Embryonic facial prominence (tissue), 1 donor: ENCODE results near the gene MEX3D.

ENCODE experiments used
- DNase-seq: peaks from one replicate; pipeline ENCODE4 v3.0.0-alpha.2; 2016; ENCODE audit errors: extremely low spot score

The MEX3D gene

DNA sequence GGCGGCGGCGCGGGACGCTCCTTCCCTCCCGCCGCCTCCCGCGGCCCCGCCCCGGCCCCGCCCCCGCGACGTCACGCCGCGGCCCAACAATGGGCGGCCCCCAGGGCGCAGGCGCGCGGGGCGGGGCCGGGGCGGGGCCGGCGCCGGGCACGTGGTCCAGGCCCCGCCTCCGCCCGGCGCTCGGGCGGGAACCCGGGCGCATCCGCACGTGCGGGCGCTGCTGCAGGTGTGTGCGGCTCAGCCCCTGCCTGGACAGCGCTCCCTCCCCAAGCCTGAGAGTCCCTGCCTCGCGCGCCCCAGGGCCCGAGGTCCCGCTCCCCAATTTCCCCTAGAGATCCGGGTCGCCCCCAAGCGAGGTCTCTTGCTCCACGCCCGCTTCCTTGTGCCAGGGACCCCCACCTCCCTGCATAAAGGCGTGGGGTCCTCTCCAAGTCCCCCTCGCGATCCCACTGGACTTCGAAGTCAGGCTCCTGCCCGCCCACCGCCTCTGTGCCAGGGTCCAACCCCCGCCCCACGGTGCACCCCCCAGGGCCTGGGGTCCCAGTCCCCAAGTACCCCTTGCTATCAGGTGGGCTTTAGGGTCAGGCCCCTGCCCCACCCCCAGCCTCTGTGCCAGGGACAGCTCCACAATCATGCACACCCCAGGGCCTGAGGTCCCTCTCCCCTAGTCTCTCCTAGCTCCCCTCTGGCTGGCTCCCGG, at the start of gene MEX3D:
MEX3D (minus strand) TSS at position 6 of the 700 bp plus-strand sequence. CDS start 267 bp downstream, outside the sequence.
- DNase-seq = peak; percentile 40

DNA sequence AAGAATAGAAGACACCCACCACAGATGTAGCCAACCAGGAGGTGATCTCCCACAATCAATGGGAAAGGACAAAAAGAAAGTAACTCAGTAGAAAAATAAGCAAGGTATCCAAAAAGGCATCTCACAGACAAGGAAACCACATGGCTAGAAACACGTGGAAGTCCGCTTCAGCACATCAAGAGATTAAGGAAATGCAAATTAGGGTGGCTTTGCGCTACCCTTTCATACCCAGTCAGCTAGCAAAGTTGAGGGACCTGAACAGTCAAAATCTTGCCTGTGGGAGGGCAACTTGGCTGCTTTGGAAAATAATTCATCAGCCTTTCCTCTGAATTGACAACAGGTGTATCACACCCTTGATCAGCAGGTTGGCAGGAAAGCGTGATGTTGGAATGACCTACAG, 48.8 kb upstream of the MEX3D start:
- no peak for DNase-seq

DNA sequence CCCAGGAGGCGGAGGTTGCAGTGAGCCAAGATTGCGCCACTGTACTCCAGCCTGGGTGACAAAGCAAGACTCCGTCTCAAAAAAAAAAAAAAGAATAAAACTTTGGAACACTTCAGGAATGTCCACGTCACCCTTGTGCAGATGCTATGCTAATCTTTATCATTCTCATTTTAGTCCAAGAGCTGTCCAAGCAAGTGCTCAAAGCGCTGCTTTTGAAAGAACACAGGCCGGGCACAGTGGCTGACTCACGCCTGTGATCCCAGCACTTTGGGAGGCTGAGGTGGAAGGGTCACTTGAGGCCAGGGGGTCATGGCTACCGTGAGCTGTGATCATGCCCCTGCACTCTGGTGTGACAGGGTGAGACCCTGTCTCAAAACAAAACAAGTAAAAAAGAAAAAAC, 48.3 kb upstream of the MEX3D start:
- DNase-seq = no peak

DNA sequence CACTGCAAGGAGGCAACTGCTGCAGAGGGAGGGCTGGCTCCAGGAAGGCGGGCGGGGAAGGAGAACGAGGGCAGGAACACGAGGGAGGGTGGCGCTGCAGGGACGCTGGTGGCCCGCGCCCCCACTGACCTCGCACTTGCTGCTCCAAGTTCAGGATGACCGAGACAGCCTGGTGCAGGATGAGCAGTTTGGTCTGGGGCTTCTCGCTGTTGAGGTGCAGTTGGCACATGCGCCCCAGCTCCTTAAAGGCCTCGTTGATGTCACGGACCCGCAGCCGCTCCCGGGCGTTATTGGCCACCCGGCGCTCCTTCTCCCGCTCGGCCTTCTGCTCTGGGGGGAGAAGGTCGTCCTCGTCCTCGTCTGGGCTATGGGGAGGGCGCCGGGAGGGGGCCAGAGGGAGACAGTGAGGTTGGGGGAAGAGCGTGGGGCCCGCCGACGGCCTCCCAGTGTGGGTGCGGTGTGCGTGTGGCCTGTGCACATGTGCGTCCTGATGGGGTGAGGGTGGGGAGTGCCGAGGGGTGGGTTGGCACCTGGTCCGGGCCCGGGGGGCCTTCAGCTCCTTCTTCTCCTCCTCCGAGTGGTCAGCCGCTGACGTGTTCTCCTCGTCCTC, 47.1 kb upstream of the MEX3D start:
- no peak for DNase-seq

DNA sequence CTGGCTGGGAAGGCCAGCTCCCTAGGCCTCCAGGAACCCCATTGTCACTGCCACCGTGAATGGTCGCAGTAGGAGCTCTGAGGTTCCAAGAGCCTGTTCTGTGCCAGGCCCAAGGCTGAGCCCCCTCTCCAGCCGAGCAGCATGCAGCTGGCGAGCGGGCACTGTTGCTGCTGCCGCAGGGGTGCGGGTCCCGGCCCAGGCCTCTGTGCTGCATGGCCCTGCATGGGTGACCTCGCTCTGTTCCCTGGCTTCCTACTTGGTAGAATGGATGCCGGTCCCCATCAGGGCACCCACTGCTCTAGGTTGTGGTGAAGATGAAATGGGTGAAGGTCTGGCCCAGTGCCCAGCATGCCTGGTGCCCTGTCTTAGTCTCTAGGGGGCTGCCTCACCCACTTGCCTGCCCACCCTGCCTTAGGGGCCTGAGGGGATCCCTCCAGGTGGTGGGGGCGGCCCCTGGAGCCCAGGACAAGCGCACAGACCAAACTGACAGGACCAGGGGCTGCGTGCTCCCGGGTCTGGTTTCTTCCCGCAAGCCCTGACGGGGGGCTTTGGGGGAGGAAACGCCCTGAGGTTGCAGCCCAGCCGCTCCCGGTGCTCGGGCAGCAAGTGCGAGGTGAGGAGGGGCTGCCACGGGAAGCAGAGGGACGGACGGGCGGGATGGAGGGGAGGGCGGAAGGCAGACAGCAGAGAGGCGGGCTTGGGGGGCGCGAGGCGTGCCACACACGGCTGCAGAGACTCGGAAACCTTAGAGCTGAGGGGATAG, 45.9 kb upstream of the MEX3D start:
- DNase-seq = no peak

DNA sequence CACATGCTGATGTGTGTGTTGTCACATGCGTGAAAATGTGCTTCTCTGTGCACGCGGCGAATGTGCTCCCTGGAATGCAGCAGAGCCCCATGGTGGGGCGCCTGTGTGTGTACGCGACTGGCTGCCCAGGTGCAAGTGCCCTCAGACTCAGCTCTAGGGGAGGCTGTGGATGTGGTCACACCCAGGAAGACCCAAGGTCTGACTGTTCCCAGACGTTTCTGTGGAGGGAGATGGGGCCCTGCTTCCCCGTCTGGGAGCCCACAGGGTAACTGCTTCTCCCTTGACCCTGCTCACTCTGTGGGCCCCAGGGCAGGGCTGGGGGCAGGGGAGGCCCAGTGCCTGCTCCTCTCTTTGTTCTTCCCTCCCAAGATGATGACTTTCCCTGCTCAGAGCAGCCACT, 45.0 kb upstream of the MEX3D start:
- no peak for DNase-seq

DNA sequence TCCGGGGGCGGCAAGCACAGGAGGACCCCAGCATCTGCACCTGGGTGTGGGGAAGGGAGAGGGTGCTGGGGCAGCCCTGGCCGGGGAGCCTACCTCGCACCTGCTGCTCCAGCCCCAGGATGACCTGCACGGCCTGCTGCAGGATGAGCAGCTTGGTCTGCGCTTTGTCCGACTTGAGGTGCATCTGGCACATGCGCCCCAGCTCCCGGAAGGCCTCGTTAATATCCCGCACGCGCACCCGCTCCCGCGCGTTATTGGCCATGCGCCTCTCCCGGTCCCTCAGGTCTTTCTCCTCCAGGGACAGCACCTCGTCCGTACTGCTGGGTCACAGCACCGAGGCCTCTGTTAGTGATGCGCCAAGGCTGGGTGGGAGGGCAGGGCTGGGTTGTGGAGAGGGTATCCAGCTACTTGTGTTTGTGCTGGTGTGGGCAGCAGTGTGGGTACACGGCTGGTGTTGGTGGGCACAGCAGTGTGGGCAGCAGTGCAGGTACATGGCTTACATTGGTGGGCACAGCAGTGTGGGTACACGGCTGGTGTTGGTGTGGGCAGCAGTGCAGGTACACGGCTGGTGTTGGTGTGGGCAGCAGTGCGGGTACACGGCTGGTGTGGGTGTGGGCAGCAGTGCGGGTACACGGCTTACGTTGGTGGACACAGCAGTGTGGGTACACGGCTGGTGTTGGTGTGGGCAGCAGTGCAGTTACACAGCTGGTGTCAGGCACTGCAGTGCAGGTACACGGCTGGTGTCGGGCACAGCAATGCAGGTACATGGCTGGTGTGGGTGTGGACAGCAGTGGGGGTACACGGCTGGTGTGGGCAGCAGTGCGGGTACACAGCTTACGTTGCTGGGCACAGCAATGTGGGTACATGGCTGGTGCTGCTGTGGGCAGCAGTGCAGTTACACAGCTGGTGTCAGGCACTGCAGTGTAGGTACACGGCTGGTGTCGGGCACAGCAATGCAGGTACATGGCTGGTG, 44.3 kb upstream of the MEX3D start:
- no peak for DNase-seq

DNA sequence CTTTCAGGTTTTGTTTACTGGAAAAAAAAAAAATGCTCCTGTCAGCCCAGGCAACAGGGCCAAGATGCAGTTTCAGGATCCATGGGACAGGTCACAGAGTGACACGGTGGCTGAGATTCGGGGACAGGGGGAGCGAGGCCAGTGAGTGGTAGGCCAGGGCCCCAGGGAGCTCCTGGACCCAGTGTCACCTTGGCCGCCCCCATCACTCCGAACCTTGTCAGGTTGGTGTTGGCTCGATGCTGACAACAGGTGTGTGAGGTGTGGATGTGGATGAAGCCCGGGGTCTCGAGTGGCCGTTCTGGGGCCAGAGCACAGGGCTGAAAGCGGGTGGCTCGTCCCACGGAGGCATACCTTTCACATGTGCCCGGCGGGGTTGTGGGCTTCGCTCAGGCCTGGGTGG, 43.2 kb upstream of the MEX3D start:
- no peak for DNase-seq

DNA sequence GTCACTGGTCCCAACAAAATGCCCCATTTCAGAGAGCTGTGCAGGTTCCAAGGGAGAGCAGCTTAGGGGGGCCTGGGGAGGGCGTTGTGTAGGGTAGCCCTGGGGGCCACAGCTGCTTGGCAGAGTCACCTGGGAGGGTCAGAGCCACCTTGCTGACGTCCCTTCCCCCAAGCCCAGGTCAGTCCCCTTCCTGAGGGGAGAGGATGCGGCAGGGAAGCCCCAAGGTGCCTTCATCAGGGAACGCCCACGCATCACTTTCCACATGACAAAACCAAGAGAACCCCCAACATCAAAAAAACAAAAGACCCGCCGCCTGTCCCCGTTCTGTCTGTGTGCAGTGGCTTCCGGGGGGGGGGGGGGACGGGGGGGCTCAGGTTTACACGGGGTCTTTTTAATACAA, 42.5 kb upstream of the MEX3D start:
- DNase-seq = no peak

DNA sequence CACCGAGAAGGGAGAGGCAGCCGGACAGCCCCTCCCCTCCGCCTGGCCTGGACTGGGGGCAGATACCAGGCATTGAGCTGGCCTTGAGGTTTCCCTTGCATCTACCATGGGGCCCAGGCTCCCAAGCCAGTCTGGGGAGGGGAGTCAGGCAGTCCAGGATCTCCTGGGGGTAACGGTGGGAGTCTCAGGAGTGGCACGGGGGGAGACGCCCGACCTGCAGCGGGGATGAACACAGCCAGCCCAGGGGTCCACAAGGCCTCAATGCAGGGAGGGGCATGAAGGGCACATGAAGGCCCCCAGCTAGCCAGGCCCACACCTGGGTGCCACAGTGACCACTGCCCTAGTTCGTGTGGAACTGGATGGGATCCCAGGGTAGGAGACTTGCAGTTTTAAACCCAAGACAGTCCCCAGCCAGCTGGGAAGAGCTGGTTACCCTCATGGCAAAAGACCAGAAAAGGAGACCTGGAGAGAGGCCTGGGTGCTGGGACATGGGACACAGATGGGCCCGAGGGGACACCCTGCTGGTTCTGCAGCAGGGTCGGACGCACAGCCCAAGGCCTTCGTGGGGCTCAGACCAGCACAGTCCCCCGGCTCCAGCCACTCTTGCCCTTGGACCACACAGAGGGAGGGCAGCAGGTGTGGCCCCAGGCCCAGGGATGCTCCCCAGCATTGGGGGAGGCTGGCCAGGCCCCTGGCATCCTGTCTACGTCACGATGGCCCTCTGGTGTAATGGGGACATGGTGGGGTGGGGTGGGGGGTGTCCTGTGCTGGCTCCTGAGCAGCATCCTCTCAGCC, 41.8 kb upstream of the MEX3D start:
- no peak for DNase-seq

DNA sequence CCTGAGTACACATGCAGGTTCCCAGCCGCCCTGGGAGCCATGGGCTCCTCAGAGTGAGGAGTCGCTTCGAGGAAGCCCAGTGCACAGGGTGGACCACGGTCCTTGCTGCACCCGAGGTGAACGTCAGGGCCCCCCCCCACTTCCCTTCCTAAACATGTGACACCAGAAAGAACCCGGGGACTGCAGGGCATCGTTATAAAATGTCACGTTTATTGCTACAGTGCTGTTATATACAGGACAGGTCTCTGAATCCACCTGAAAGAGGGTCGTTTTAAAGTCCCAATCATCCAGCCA, 40.9 kb upstream of the MEX3D start:
- DNase-seq = no peak

DNA sequence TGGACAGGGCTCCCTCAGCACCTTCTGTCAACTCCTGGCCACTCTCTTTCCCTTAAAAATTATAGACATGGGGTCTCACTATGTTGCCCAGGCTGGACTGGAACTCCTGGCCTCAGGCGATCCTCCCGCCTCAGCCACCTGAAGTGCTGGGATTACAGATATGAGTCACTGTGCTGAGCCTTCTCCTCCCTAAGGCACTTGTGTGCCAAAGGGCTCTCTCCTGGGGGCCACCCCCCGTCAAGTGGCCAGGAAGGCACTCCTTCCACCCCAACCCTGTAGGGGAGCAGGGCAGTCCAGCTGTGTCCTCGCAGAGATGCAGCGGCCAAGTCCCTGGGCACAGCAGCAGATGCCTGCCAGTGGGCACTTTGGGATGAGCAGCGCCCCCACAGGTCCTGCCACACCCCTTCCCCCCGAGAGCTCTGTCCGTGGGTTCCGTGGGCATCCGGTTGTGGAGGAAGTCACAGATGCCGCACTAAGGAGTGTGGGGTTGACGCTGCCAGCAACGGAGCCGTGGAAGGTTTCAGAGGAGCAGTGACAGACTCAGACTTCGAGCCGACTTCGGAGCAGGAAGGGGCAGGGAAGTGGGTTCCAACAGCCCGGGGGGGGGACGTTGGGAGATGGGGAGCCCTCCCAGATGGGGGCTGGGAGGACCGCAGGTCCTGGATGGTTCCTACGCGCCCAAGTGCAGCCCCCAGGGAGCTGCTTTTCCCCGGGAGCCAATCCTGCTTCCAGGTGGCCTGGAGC, 40.4 kb upstream of the MEX3D start:
- no peak for DNase-seq

DNA sequence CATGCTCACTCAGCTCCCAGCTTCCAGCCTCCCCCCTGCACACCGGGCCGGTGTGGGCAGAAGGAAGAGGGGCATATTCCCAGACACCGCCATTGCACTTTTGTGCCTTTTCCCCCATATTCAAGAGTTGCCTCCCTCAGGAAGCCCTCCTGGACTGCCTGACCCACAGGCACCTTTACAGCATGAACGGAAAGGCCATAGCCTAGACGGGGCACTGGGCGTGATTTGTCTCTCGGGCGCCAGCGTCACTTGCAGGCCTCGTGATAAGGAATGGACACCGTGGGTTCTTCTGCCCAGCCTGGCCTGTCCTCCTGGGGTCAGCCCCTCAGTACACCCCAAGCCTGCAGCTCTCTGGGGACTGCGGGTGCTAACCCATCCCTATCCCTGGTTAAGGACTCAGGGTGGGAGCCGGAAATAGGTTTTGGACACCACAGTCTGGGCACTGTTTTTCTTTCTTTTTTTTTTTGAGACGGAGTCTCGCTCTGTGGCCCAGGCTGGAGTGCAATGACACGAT, 38.1 kb upstream of the MEX3D start:
- no peak for DNase-seq

DNA sequence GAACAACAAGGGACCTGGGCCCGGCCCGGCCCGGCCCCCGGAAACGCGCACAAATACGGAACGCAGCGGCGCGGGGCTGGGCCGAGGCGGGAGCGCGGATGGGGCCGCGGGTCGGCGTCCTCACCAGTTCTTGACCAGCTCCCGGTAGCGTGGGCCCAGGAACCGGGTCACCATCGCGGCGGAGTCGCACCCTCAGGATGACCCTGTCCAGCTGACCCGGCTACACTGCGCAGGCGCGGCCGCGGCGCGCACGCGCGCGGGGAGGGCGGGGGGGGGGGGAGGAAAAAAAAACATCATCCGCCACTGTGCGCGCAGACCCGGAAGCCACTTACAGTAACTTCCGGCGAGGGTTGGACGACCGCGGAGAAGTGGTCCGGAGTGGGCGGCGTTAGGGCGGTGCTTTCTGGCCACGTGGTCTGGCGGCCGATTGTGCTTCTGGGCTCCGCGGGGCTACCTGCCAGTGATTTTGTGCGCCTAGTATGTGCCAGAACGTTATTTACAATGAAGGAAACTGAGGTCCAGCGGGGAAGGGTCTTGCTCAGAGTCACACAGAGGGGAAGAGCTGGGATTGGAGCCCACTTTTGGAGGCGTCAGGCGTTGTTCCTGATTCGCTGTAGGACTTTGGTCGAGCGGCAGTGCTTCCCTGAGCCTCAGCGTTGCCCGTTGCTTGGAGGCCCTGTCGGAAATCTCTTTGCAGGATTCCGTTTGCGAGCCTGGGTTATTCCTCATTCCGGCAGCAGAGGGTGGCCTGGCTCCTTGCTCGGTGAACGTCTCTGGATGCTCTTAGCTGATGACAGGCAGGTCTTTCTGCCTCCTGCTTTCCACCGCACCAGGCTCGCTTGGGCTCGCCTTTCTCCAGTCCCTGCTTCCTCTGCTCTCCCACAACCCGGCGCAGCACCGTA, 37.4 kb upstream of the MEX3D start, which contains the start of gene UQCR11:
UQCR11 (minus strand) TSS at position 227 of the 902 bp plus-strand sequence; CDS start at position 174, 53 bp downstream.
- peak; percentile 91 for DNase-seq

DNA sequence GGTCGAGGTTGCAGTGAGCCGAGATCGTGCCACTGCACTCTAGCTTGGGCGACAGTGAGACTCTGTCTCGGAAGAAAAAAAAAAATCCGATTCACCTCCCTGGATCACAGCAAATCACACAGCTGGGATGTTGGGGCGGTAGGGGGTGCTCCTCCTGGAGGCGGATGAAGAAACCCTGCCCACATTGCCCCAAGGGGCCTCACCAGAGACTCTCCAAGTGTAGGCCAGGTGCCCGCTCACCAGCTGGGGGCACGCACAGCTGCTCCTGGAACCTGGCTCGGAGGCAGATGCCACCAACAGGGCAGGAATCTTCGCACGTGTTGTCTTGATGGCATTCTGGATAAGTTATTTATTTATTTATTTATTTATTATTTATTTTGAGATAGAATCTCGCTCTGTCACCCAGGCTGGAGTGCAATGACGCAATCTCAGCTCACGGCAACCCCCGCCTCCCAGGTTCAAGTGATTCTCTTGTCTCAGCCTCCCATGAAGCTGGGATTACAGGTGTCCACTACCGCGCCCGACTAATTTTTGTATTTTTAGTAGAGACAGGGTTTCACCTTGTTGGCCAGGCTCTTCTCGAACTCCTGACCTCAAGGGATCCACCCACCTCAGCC, 34.1 kb upstream of the MEX3D start:
- DNase-seq = no peak

DNA sequence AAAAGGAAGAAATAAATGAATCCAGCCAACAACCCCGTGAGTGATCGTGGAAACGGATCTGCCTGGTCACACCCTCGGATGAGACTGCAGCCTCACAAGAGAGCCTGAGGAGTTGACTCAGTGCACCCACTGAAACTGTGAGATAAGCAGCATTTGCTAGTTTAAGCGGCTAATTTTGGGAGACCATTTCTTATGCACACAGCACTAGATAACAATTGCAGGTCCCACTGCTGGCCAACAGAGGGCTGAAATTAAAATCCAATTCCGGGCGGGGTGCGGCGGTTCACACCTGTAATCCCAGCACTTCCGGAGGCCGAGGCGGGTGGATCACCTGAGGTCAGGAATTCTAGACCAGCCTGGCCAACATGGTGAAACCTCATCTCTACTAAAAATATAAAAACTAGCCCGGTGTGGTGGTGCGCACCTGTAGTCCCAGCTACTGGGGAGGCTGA, 33.5 kb upstream of the MEX3D start:
- no peak for DNase-seq

DNA sequence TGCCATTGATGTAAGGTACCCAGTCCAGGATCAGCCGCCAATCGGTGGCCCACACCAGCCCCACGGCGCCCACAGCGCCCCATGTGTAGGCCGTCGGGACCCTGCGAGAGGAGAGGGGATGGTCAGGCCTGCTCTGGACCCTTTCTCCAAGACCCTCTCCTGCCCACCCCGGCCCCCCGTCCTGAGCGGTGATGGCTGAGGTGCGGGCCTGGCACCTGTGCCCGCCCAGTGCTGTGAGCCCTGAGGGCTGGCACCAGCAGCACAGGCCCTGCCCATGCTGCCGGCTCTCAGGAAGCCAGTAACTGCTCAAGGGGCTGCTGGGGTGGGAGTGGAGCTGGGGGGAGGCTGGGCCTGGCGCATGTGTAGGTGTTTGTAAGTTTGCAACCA, 31.3 kb upstream of the MEX3D start:
- no peak for DNase-seq

DNA sequence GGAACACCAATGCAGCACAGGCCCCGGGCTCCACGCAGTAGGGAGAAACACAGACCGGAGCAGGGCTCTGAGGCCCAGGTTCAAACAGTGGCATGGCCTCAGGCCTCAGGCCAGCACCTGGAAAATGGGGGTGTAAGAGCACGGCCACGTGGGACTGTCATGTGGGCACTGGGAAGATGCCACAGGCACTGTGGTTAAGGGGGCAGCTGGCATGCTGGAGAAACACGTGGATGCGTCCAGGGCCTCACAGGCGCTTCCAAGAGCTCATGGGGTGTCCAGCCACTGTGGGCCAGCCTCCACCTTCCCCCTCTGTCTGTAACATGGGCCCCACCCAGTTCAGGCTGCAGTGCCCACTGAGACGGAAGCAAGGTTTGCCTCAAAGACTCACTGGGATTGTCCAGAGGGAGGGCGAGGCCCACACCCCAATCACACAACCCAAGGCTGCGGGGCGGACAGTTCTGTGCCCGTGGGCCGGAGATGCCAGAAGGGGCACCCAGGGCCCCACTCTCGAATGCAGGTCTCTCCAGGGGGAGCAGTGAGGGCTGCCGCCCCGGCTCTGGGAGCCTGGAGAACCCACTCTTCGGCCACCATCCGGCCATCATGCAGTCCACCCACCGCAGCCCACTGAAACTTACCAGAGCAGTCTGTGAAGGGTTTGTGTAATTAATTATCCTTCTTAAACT, 30.8 kb upstream of the MEX3D start:
- no peak for DNase-seq
